GM12878 (cell line): ENCODE measurements around the gene PNRC1. TPM values are rescaled to one million over a fixed set of nuclear protein-coding genes. Genes with fewer than 3 reads are reported as not detected.

Experiments used
- ASH2L ChIP-seq: fragments of 300-600, 200-600 bp; sonication (generic); IDR thresholded peaks from 2 replicates; pipeline ENCODE4 v1.6.1; 2017; ENCODE audit warnings: low read depth, mild to moderate bottlenecking, borderline replicate concordance
- ATF2 ChIP-seq: IDR thresholded peaks from 2 replicates; pipeline ENCODE4 v1.6.1; 2012; ENCODE audit warnings: low read length, inconsistent platforms
- CTCF ChIP-seq, 3 experiments: IDR thresholded peaks in 2 of 3; conservative IDR thresholded peaks in 1 of 3; 2 replicates each; pipeline ENCODE4 v1.5.1; 2011; ENCODE audit warnings: low read depth in 3 of 3, low read length in 3 of 3, mild to moderate bottlenecking in 3 of 3, control low read depth in 2 of 3, moderate library complexity in 2 of 3, inconsistent platforms in 1 of 3, mixed read lengths in 1 of 3; ENCODE audit not compliant: control insufficient read depth in 2 of 3, insufficient read depth in 1 of 3; ENCODE audit errors: extremely low read depth in 1 of 3
- EGR1 ChIP-seq, 2 experiments: IDR thresholded peaks; 1 replicate in 1 of 2; 2 replicates in 1 of 2; pipeline ENCODE4 v1.6.1; 2011 to 2012; ENCODE audit warnings: low read depth in 2 of 2, low read length in 2 of 2, borderline replicate concordance in 1 of 2, mild to moderate bottlenecking in 1 of 2, moderate library complexity in 1 of 2
- ELK1 ChIP-seq: IDR thresholded peaks from 2 replicates; pipeline ENCODE4 v1.6.1; 2012; ENCODE audit warnings: low read depth, low read length, improper control_type of control experiment
- ETV6 ChIP-seq, 2 experiments: fragments of 450-650 bp in 1 of 2; IDR thresholded peaks in 1 of 2; conservative IDR thresholded peaks in 1 of 2; 2 replicates each; pipeline ENCODE4 v1.6.1; 2014; ENCODE audit warnings: antibody characterized with exemption in 1 of 2, borderline replicate concordance in 1 of 2, low read depth in 1 of 2, mild to moderate bottlenecking in 1 of 2, moderate library complexity in 1 of 2
- HCFC1 ChIP-seq: fragments of 150-350 bp; IDR thresholded peaks from 2 replicates; pipeline ENCODE4 v1.6.1; 2014; ENCODE audit warnings: low read length
- IRF4 ChIP-seq: IDR thresholded peaks from 2 replicates; pipeline ENCODE4 v1.6.1; 2011; ENCODE audit warnings: low read depth, low read length
- POLR2AphosphoS2 ChIP-seq: IDR thresholded peaks from 2 replicates; pipeline ENCODE4 v1.6.1; 2011; ENCODE audit warnings: low read depth, mild to moderate bottlenecking, low read length, improper control_type of control experiment, moderate library complexity
- RAD21 ChIP-seq: IDR thresholded peaks from 2 replicates; pipeline ENCODE4 v1.6.1; 2011; ENCODE audit warnings: mild to moderate bottlenecking, low read depth, low read length, moderate library complexity; ENCODE audit not compliant: insufficient read depth
- RCOR1 ChIP-seq: conservative IDR thresholded peaks from 2 replicates; pipeline ENCODE4 v1.6.1; 2012; ENCODE audit warnings: low read depth, low read length, improper control_type of control experiment
- RUNX3 ChIP-seq: IDR thresholded peaks from 2 replicates; pipeline ENCODE4 v1.6.1; 2012; ENCODE audit warnings: low read length, inconsistent platforms
- STAT1 ChIP-seq: fragments of 450-650 bp; conservative IDR thresholded peaks from 2 replicates; pipeline ENCODE4 v1.6.1; 2014; ENCODE audit warnings: antibody characterized with exemption, mild to moderate bottlenecking
- TAF1 ChIP-seq: IDR thresholded peaks from 2 replicates; pipeline ENCODE4 v1.6.1; 2011; ENCODE audit warnings: mild to moderate bottlenecking, low read depth, low read length, borderline replicate concordance
- TBL1XR1 ChIP-seq: IDR thresholded peaks from 2 replicates; pipeline ENCODE4 v1.6.1; 2012; ENCODE audit warnings: low read depth, low read length, improper control_type of control experiment
- ZBTB40 ChIP-seq: fragments of 450-650 bp; IDR thresholded peaks from 2 replicates; pipeline ENCODE4 v1.6.1; 2016; ENCODE audit warnings: mild to moderate bottlenecking, moderate library complexity, borderline replicate concordance
- ZNF622 ChIP-seq: fragments of 450-650 bp; IDR thresholded peaks from 2 replicates; pipeline ENCODE4 v1.6.1; 2017; ENCODE audit warnings: mild to moderate bottlenecking, inconsistent platforms
- polyA plus RNA-seq, 11 experiments: library from polyadenylated mRNA; depleted of rRNA in 4 of 11; unstranded in 6 of 11; stranded (reverse) in 5 of 11; fragments of >200 nt; fragmentation: Nextera tagmentation in 4 of 11; fragmentation: Illumina TruSeq in 1 of 11; extraction: Ambion mirVana in 4 of 11; extraction: Trizol in 1 of 11; gene quantifications; 1 replicate in 1 of 11; 2 replicates in 10 of 11; pipeline versions ENCODE4 v1.2.1 to v1.2.3, GENCODE V29; 2011 to 2016; ENCODE audit warnings: inconsistent platforms in 2 of 11, missing spikeins in 2 of 11, low read depth in 1 of 11
- total RNA-seq, 4 experiments: library from RNA; depleted of rRNA in 3 of 4; stranded (reverse); fragments of >200 nt in 3 of 4; fragmentation: Illumina TruSeq in 1 of 4; extraction: Trizol in 1 of 4; gene quantifications; 2 replicates each; pipeline versions ENCODE4 v1.2.1 to v1.2.3, GENCODE V29; 2013 to 2021

PNRC1 gene
- total and polyA plus RNA-seq, 10 of the 15 experiments (the other 5 are each of a cell fraction or from before 2014, with no cell fraction given): 7.6 to 66.0 (median 33.1) TPM

- TF ChIP-seq RAD21 (no peak), RUNX3 (0 out of 2 replicates have a peak, but pooled peaks have one; percentile 2), EGR1 (IDR thresholded peaks at IDR 0.05; ENCODE audit: borderline replicate concordance in 1 of 2, low read depth in 2 of 2, low read length in 2 of 2) (peak; percentile 46 to 81; a peak in 2 of 3 replicates), RCOR1 (0 out of 2 replicates have a peak, but pooled peaks have one; percentile 62), ZBTB40 (no peak), ASH2L (no peak), ATF2 (peak; percentile 85), TBL1XR1 (no peak; the same call in none of the 2 replicates), ELK1 (no peak), IRF4 (no peak), STAT1 (0 out of 2 replicates have a peak, but pooled peaks have one; percentile 65), ETV6 (conservative IDR thresholded peaks at IDR 0.05 in 1 of 2, IDR thresholded peaks at IDR 0.05 in 1 of 2; ENCODE audit: borderline replicate concordance in 1 of 2, low read depth in 1 of 2) (no peak), POLR2AphosphoS2 (peak; percentile 95), HCFC1 (peak; percentile 40; the same call in 1 of the 2 replicates), TAF1 (0 out of 2 replicates have a peak, but pooled peaks have one; percentile 27), CTCF (IDR thresholded peaks at IDR 0.05 in 2 of 3, conservative IDR thresholded peaks at IDR 0.05 in 1 of 3; ENCODE audit: control insufficient read depth in 2 of 3, extremely low read depth in 1 of 3, insufficient read depth in 1 of 3, low read depth in 3 of 3, low read length in 3 of 3) (peak in 1 of 3 experiments; percentile 7; a peak in 1 of 6 replicates), ZNF622 (no peak)
These were observed 1.1 kb downstream of the PNRC1 start (continued) for GRCh38 chr6:89081423-89082322.
